ENCODE results near the gene CCNT2. TPM values are rescaled to one million over a fixed set of nuclear protein-coding genes. Genes with fewer than 3 reads are reported as not detected.
"Not testable (repeated sequence)": the region's sequence is repeated elsewhere in the genome, so short reads cannot be mapped to it uniquely, and the experiment has no call there.

The CCNT2 gene
- total RNA-seq, 4 donors from 2014 or later = 19.1 to 45.5 (median 25.8) TPM

GRCh38 chr2:134975281-134976009, 56.8 kb downstream of the CCNT2 start:
- Histone ChIP-seq H3K27me3 (no peaks in the 10 kb centered on the region), H3K4me1 (no peaks in the 10 kb centered on the region), H3K27ac (no peak overlapping the region), H3K9me3 (peaks cover 0 to 7% (median 0%) of the 10 kb centered on the region in 3 donors), H3K4me3 (no peak overlapping the region), H3K36me3 (no peaks in the 10 kb centered on the region)
- ATAC-seq = no peak
- 76% methylated on average over 2 of the region's 6 CpGs; no CpG with 5 or more reads in 1 of the 2 donors for WGBS, 2 donors (ENCODE audit: low coverage in 1 of 2)
- TF ChIP-seq EP300 (IDR thresholded peaks at IDR 0.05) (no peak), POLR2A (IDR thresholded peaks at IDR 0.05) (no peak), POLR2AphosphoS5 (IDR thresholded peaks at IDR 0.05) (no peak), CTCF (IDR thresholded peaks at IDR 0.05) (no peak)

- no peaks in the 10 kb centered on the region for H3K27me3 ChIP-seq
- no peak for ATAC-seq
Observed at GRCh38 chr2:134976074-134976702, 57.6 kb downstream of the CCNT2 start.

GRCh38 chr2:134977104-134977503, 58.5 kb downstream of the CCNT2 start:
- not testable (repeated sequence) for H3K4me1 ChIP-seq, H3K27ac ChIP-seq, H3K9me3 ChIP-seq, H3K36me3 ChIP-seq, ATAC-seq, H3K27me3 ChIP-seq, H3K4me3 ChIP-seq
- 86 to 89% methylated on average over 2 of the region's 5 CpGs for WGBS, 2 donors (ENCODE audit: low coverage in 1 of 2)

More at GRCh38 chr2:134976074-134976702, 57.6 kb downstream of the CCNT2 start:
- no peaks in the 10 kb centered on the region for H3K36me3 ChIP-seq
- no peak overlapping the region for H3K27ac ChIP-seq
- peaks cover 0 to 7% (median 0%) of the 10 kb centered on the region in 3 donors for H3K9me3 ChIP-seq
- WGBS, 2 donors (ENCODE audit: low coverage in 1 of 2) = 33 to 40% methylated on average over 1 of the region's 3 CpGs
- H3K4me3 ChIP-seq = no peak overlapping the region
- H3K4me1 ChIP-seq = no peaks in the 10 kb centered on the region
- TF ChIP-seq POLR2A (IDR thresholded peaks at IDR 0.05) = no peak
- no peak for TF ChIP-seq EP300 (IDR thresholded peaks at IDR 0.05)
- no peak for TF ChIP-seq POLR2AphosphoS5 (IDR thresholded peaks at IDR 0.05)
- no peak for TF ChIP-seq CTCF (IDR thresholded peaks at IDR 0.05)

- H3K36me3 ChIP-seq = no peaks in the 10 kb centered on the region
- 79 to 85% methylated on average over 4 of the region's 4 CpGs for WGBS, 2 donors (ENCODE audit: low coverage in 1 of 2)
- ATAC-seq = no peak
Observed at GRCh38 chr2:134979221-134979620, 60.6 kb downstream of the CCNT2 start.

GRCh38 chr2:134980639-134981038, 62.0 kb downstream of the CCNT2 start:
- Histone ChIP-seq H3K4me3 (no peak overlapping the region), H3K27me3 (no peaks in the 10 kb centered on the region), H3K27ac (no peak overlapping the region), H3K36me3 (no peaks in the 10 kb centered on the region), H3K9me3 (no peaks in the 10 kb centered on the region), H3K4me1 (no peaks in the 10 kb centered on the region)
- ATAC-seq = no peak
- TF ChIP-seq POLR2A (IDR thresholded peaks at IDR 0.05) (no peak), POLR2AphosphoS5 (IDR thresholded peaks at IDR 0.05) (no peak), CTCF (IDR thresholded peaks at IDR 0.05) (no peak), EP300 (IDR thresholded peaks at IDR 0.05) (no peak)
- 89 to 90% methylated on average over 3 to 7 of the region's 7 CpGs for WGBS, 2 donors (ENCODE audit: low coverage in 1 of 2)

More at GRCh38 chr2:134979221-134979620, 60.6 kb downstream of the CCNT2 start:
- Histone ChIP-seq H3K27me3 (no peaks in the 10 kb centered on the region), H3K4me1 (no peaks in the 10 kb centered on the region), H3K4me3 (no peak overlapping the region), H3K27ac (no peak overlapping the region), H3K9me3 (peaks cover 0 to under 1% (median 0%) of the 10 kb centered on the region in 3 donors)
- TF ChIP-seq CTCF (IDR thresholded peaks at IDR 0.05) = no peak
- TF ChIP-seq EP300 (IDR thresholded peaks at IDR 0.05) = no peak
- no peak for TF ChIP-seq POLR2A (IDR thresholded peaks at IDR 0.05)
- no peak for TF ChIP-seq POLR2AphosphoS5 (IDR thresholded peaks at IDR 0.05)
